ENCODE results near the gene BCL2L11.
A peak's percentile ranks its signal among the peaks of the same experiment; 100 is the strongest.

BCL2L11 gene

GRCh38 chr2:111133603-111134002, 12.9 kb downstream of the BCL2L11 start:
- no peak for TF ChIP-seq CTCF (IDR thresholded peaks at IDR 0.05; ENCODE audit: control insufficient read depth, insufficient read depth, low read depth, low read length, missing control alignments)
- DNase-seq (ENCODE audit: low read depth): no peak
- H3K4me3 ChIP-seq (ENCODE audit: control insufficient read depth, low read depth, low read length): no peak overlapping the region

DNA sequence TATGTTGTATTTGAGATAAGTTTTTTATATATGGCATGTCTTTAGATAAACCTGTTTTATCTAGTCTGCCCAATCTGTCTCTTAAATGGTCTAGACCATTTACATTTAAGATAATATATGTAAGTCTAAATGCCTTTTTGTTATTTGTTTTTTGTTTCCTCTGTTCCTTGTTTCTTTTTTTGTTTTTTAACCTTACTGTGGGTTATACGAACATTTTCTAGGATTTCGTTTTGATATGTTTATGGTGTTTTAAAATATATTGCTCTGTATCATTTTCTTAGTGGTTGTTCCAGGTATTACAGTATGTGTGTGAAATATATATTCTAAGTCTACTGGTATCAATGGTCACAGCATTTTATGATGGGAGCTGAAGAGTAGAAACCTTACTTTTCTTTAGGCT, 13.3 kb downstream of the BCL2L11 start:
- no peak for DNase-seq (ENCODE audit: low read depth)
- H3K4me3 ChIP-seq (ENCODE audit: control insufficient read depth, low read depth, low read length): no peak overlapping the region
- TF ChIP-seq CTCF (IDR thresholded peaks at IDR 0.05; ENCODE audit: control insufficient read depth, insufficient read depth, low read depth, low read length, missing control alignments): no peak

- no peak for DNase-seq (ENCODE audit: low read depth)
- no peak for TF ChIP-seq CTCF (IDR thresholded peaks at IDR 0.05; ENCODE audit: control insufficient read depth, insufficient read depth, low read depth, low read length, missing control alignments)
- no peak overlapping the region for H3K4me3 ChIP-seq (ENCODE audit: control insufficient read depth, low read depth, low read length)
These were observed 14.7 kb downstream of the BCL2L11 start for GRCh38 chr2:111135237-111135909.

DNA sequence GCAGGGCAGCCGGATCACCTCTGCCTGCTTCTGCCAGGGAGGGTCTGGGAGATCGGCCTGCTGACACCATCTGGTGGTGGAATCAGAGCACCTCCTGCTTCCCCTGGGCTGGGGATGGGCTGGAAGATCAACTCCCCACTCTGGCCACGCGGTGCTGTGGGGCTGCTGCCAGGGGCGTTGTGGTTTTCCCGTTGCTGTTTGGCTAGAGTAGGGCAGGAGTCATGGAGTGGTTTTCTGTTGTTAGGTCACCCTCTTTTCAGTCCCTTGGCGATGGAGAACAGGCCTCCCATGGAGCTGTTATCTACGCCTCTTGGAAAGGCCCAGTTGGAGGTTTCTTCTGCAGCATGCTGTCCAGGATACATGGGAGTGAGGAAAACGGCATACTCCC, 15.2 kb downstream of the BCL2L11 start:
- peak; percentile 44 for TF ChIP-seq CTCF (IDR thresholded peaks at IDR 0.05; ENCODE audit: control insufficient read depth, insufficient read depth, low read depth, low read length, missing control alignments)
- H3K4me3 ChIP-seq (ENCODE audit: control insufficient read depth, low read depth, low read length): no peak overlapping the region
- peak; percentile 11 for DNase-seq (ENCODE audit: low read depth)

DNA sequence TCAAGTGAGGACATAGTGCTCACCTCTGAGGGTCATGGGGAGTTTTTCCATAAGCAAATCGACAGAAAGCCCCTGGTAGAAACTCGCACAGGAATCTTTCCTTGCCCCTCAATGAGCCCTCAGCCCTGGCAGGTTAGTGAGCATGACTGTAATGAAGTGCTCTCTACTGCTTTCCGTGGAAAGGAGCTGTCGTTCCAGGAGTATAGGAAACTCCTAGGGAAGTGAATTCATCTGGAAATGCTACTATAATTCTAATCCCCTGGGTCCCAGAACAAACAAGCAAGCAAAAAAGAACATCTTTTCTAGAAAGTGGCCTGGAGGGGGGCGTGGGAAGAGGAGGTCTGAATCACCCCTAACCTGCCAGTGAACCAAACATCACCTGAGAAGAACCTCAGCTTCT, 18.1 kb downstream of the BCL2L11 start:
- DNase-seq (ENCODE audit: low read depth): no peak
- no peak overlapping the region for H3K4me3 ChIP-seq (ENCODE audit: control insufficient read depth, low read depth, low read length)
- TF ChIP-seq CTCF (IDR thresholded peaks at IDR 0.05; ENCODE audit: control insufficient read depth, insufficient read depth, low read depth, low read length, missing control alignments): no peak

GRCh38 chr2:111139637-111140317, 19.1 kb downstream of the BCL2L11 start:
- no peak overlapping the region for H3K4me3 ChIP-seq (ENCODE audit: control insufficient read depth, low read depth, low read length)
- no peak for DNase-seq (ENCODE audit: low read depth)
- no peak for TF ChIP-seq CTCF (IDR thresholded peaks at IDR 0.05; ENCODE audit: control insufficient read depth, insufficient read depth, low read depth, low read length, missing control alignments)

All from AG09309 (cell line).